NCI-H524 treated with DMSO at 0.1 percent for 48 hours (cell line): ENCODE results near the gene SHANK1.

Source experiments
- DNase-seq: peaks from one replicate; lab custom pipeline; 2025; lab: John Stamatoyannopoulos, UW

Gene SHANK1

DNA sequence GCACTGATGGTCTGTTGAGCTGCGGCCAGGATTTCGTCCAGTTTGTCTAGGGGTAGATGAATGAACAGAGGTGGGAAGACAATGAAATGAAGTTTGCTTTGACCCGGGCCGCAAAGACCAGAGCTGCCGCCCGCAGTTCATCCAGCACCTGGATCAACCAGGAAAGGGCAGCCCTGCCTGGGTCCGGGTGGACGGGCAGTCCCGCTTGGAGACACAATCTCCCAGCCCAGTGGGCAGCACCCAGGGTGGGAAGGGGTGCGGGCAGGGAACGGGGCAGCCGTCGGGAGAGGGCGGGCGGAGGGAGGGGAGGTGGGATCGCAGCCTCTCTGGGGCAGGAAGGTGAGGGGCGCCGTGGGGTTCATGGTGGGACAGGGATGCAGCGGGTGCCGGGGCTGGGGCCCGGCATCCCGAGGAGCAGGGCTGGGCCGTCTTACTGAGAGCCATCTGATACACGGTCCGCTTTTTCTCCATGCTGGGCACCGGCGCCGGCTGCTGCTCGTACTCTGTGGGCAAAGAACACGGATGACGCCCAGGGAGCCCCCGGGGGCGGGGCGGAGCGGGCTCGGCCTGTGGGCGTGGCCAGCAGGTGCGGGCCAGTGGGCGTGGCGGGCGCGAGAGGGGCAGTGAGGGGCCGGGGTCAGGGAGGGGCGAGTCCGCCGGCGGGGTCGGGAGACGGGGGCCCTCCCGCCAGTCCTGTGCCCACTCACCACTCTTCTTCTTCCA is 33.1 kb downstream of the SHANK1 start:
- no peak for DNase-seq

DNA sequence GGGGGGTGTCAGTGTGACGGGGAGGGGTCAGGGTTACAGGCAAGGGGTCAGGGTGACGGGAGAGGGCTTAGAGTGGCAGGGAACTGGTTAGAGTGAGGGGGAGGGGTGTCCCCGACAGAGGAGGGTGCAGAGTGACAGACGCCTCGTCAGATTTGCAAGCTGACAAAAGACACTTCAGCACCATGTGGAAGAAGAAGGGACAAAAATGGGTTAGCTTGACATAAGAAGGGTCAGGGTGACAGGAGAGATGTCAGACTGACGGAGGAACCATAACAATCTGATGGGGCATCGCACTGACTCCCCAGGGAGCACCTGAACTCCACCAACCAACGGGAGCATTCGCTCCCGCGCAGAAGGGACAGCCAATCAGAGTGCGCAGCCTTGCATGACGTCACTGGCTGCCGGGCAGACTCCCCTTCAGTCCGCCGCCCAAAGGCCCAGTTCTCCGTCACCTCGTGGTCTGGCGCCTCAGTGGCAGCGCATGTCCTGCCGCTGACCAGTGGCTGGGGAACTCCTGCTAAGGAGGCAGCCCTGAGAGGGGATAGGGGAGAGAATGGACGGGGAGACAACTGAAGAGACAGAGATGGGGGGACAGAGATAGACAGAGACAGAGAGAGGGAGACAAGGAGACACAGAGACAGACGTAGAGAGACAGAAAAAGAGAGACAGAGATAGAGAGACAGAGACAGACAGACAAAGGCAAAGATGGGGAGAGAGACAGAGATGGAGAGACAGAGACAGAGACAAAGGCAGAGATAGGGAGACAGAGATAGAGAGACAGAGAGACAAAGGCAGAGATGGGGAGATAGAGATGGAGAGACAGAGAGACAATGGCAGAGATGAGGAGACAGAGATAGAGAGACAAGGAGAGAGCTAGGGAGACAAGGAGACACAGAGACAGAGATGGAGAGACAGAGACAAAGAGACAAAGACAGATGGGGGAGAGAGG is 40.2 kb downstream of the SHANK1 start:
- no peak for DNase-seq

DNA sequence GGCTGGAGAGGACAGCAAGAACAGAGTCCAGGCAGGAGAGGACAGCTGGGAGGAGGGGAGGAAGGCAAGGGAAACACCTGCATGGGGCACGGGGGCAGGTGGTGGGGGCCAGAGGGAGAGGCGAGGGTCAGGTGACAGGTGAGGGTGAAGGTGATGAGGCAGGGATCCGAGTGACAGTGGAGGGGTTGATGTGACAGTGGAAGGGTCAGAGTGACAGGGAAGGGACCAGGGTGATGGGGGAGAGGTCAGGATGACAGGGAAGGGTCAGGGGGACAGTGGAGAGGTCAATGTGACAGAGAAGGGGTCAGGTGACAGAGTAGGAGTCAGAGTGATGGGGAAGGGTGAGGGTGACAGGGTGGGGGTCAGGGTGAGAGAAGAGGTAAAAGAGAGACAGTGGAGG is 41.3 kb downstream of the SHANK1 start:
- no peak for DNase-seq

DNA sequence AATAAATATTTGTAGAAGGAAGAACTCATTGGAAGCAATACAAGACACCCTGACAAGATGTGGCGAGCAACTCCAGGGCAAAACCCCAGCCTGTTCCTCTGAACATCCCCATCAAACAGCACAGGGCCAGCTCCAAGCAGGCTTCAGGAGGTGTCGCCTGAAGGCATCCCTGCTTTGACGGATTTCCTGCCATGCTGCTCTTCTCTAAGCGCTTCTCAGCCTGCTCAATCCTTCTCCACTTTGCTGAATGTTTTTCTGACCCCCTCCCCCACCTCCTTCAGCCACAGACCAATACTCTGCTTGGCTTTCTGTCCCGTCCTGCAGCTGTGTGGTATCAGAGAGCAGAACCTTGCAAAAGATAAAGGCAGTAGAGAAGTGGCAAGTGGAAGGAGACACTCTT is 42.0 kb downstream of the SHANK1 start:
- DNase-seq, result no peak

DNA sequence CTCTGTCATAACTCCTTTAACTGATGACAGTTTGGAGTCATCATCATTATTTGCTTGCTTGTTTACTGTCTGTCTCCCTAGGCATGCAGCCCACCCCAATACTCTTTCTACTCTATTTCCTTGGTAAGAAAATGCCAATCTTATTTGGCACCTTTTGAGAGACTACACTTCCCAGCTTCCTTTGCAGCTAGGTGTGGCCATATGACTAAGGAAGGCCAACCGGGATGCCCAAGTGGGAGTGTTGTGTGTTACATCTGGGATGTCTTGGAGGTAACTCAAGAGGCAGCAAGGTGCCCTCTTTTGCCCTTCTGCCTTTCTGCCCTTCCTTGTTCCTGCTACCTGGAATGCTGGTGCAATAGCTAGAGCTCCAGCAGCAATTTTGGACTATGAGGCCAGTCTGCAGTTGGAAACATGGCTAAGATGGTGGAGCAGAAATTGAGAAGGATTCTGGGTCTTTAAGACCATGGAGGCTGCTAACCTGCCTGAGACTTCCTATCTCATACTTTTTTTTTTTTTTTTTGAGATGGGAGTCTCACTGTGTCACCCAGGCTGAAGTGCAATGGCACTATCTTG is 42.9 kb downstream of the SHANK1 start:
- DNase-seq, result no peak

DNA sequence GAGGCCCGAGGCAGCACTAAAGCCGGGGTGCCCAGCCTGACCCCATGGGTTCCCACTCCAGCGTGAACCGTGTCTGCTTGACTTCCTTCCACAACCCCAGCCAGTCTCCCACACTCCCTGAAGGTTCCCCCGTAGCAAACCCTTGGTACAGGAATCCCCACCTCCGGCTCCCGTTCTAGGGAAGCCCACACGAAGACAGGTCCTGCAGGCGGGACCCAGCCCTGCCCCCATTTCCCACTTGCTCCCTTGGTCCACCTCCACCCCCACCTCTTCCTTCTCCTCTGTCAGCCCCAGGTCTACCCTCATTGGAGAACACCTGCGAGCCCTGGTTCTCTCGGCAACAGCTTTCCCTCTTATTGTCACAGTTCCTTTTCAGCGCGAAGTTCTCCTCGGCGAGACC is 46.5 kb downstream of the SHANK1 start:
- no peak for DNase-seq

DNA sequence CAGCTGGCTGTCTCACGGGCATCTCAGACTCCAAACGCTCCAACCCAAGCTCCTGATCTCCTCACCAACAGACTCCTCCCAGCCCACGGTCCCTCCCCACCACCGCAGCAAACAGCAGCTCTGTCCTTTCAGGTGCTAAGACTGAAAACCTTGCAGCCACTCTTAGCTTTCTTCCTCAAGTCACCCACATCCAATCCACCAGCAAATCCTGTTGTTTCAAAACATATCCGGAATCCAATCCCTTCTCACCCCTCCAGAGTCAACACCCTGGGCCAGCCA is 49.6 kb downstream of the SHANK1 start:
- no peak for DNase-seq

DNA sequence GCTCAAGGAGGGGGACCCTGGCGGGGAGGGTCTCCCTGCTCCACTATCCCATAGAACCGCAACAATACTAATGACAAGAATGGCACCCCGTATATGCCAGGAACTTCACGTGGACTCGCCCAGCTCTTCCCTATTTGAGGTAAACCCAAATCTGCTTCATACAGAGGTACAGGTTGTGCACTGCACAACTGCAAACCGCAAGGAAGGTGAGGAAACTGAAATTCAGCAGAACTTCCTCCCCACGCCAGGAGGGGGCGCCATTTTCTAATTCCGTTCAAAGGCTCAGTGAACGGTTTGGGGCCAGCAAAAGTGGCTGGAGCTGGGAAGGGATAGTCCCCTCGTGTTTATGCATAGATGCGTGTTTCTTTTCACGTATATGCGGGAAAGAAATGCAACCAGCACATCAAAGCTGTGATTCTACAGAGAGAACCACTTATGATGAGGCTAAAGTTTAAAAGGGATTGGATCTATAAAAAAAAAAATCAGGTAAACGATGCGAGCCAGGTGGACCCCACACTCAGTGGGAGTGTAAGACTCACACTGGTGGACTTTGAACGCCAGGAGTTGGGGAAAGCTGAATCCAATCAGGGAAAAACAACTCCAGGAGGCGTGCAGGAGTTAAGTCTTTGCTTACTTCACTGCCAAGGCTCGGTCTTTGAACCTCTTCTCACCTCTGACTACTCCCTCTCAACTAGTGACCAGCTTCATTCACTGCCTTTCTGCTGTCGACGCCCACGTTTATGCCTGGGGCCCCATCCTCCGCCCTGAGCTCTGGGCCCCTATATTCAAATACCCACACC is 50.1 kb downstream of the SHANK1 start:
- DNase-seq, result no peak

DNA sequence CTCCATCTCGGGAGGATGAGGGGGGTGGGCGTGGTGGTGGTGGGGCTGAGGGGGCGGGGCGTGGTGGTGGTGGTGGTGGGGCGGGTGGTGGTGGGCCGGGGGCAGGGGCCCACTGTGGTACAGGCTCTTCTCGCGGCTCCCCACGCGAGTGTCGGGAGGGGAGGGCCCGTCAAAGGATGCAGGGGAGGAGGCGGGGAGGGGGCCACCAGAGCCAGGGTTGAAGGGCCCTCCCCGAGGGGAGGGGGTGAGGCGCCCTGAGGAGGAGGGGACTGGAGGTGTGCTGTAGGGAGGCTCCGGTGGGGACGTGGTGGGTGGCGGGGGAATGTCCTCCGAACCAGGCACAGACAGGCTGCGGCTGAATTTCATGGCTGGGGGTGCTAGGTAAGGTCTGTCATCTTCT is 50.7 kb downstream of the SHANK1 start:
- DNase-seq, result no peak

DNA sequence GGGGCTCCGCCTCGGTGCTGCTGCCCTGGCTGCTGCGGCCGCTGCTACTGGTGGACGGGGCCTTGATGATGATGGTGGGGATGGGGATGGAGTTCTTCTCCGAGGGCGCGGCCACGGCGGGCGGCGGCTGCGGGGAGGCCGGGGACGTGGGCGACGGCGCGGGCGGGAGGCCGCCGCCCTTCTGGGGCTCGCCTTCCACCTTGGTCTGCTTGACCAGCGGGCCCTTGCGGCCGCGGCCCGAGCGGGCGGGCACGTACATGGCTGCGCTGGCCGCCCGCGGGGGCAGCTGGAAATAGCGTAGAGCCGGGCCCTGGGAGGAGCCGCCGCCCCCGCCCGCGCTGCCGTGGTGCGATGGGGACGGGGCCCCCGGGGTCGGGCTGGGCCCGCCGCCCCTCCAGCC is 51.2 kb downstream of the SHANK1 start:
- no peak for DNase-seq

DNA sequence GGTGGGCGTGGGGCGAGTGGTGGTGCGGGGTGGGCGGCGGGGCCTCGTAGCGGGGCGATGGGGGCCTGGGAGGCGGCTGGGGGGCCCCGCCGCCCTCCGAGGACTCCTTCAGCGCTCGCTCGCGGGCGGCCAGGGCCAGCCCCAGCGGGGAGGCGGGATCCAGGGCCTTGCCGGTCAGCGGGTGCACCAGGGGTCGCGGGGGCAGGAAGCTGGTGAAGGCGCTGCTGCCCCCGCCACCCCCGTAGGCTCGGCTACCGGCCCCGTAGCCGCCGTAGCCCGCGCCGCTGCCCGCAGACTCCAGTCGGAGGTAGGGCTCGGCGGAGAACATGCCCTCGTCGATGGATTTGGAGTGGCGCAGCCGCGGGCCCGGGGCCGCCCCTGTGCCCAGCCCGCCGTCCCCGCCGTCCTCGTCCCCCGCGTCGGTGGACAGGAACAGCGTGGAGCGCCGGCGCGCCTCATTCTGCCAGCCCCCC is 51.8 kb downstream of the SHANK1 start:
- no peak for DNase-seq

DNA sequence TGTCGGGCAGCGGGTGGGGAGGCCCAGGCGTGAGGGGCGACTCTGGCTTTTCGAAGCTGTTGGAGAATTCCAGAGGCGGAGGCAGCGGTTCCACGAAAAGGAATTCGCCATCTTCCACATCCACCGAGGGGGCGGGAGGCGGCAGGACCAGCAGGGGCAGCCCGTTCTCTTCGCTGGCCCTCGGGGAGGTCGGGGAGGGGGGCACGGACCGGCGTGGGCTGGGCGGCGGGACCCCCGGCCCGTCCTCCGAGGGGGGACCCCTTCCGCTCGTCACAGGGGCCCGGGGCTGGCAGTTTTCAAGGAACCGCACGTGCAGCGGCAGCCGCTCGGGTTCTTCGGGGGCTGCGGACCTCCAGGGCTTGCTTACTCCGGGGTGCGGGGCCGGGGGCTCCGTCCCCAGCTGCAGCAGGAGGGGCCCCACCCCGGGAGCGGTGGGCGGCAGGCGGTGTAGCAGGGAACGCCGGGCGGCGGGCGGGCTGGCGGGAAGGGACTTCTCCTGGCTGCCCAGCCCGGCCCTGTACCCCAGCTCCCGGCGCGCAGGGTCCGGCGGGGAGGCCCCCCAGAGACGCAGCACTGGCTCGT is 52.3 kb downstream of the SHANK1 start:
- DNase-seq, result no peak

DNA sequence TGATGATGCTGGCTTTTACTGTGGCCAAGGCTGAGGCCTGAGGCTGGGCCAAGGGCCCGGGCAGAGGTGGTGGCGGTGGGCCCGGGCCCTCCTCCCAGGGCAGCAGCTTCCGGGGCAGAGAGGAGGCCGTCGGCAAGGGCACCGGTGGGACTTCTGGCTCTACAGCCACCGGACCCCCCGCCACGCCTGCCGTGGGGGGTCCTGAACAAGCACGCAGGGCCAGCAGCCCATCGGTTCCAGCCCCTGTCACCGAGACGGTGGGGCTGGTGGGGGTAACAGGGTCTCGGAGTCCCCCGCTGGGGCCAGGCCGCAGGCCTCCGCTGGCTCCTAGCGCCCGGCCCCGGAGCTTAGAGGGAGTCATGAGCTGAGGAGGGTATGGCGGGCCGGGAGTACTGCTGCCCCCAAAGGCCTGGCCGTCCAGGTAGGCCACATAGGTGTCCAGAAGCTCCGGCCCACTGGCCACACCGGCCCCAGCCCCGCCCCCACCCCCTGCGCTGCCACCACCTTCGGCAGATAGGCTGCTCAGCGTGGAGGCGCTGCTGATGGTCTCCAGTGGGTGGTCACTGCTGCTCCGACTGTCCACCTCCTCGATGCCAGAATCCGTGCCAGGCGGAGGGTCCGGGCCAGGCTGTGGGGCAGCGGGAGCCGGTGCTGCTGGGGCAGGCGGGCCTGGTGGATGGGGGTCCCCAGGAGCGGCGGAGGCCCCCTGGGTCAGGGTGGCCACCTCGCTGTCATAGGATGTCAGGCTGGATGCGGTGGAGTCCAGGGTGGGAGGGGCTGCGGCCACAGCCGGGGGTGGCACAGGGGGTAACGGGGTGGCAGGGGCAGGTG is 53.0 kb downstream of the SHANK1 start:
- DNase-seq, result no peak

DNA sequence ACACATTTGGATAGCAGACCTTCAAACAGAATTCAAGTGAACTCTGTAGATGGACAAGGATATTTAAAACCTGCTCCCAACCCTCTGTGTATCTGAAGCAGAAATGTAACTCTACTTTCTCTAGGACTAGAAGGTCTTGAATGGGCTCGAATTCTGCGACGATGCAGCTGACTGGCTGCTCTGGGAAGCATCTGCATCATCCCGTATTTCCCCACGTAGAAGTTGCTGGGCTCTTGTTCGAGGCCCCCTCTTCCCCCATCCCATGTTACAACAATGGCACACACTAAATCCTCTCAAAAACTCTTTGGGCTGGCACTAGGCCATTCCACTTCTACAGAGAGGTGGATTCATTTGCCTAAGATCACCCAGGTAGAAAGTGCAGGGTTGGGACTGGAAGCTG is 55.4 kb downstream of the SHANK1 start:
- no peak for DNase-seq

DNA sequence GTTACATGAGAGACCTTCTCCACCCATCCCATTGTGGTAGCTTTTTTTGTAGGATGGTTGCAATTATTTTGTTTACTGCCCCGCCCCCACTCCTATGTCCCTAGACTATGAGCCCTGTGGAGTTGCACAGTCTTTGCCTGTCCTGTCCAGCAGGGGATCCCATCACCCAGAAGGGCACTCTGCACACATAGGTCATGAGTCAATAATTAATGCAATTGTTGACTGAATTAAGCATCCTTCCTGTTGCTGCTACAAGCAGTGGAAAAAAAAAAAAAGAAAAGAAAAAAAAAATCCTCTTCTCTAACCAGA is 56.2 kb downstream of the SHANK1 start:
- DNase-seq, result no peak

DNA sequence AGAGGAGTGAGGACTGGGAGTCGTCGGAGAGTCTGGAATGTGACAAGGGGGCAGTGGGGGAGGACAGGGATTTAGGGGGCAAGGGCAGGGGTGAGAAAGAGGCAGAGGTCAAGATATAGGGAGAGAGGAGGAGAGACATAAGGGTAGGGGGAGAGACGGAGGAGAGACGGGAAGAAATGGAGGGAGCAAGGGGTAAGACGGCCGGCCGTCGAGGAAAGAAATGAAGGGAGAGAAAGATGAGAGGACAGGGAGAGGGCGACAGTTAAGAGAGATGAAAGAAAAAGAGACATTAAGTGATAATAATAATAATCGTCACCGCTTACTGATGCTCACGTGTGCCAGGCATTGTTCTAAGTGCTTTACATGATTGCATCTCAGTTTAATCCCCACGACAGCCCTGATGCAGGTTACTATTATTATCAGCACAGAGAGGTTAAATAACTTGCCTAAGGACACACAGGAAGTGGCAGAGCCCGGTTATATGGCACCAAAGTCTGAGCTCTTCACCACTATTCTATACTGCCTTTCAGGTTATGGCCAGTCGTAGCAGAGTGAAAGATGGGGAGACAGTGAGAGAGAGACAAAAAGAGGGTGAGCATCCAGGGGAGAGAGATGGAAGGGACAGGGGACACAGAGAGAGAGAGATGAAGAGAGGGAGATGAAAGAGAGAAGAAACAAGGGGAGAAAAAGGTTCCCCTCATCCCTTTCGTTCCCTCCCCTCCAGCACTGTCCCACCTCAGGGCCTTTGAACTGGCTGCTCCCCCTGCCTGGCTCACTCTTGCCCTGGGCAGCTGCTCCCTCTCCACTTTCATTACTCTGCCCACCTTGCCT is 56.7 kb downstream of the SHANK1 start:
- no peak for DNase-seq

DNA sequence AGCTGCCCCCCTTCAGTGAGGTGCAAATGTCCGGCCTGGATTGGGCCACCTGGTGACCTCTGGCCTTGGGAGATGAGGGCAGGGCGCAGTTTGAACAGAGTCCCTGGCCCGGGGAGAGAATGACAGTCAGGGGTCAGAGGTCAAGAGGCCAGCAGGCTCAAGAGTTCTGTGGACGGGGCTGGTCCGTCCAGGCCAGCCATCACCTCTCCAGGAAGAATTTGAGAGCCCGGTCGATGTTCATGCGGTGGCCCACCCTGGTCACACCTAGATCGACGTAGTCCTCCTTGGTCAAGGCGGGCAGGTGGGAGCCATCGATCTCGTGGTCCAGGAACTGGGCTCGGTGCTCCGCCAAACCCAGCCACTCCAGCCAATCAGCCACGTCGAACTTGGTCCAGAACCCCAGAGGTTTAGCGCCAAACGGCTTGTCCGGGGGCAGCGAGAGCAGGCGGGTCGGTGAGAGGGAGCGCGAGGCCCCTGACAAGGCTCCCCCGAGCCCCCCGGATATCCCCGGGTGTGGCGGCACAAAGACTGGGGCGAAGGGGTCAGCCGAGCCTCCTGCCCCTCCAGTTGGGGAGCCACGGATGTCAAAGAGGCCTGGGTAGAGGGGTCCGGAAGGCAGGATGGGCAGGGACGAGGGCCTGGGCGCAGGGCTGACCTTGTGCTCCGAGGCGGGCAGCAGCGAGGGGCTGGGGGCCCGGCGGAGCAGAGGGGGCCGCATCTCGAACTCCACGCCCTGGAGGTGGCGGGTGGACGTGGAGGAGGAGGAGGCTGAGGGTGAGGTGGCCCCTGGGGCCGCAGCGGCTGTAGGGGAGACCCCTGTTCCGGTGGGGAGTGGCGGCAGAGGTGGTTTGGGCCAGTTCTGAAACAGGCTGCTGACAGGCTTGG is 57.6 kb downstream of the SHANK1 start:
- DNase-seq, result no peak

DNA sequence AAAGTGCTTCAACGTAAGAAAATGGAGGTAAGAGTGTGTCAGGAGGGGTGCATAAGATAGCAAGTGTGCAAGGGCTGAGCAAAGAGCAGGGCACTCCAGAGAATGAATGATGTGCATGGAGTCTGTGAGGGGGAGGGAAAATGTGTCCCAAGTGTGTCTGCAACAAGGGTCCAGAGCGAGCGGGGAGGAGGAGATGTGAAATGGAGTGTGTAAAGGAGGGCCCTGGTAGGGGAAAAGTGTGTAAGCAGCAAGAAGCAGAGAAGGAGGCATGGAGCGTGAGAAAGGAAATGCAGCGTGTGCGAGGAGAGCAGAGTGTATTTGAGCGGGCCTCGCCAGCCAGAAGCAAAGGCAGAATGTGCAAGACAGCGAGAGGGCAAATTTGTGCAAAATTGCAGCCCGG is 58.6 kb downstream of the SHANK1 start:
- DNase-seq, result no peak

DNA sequence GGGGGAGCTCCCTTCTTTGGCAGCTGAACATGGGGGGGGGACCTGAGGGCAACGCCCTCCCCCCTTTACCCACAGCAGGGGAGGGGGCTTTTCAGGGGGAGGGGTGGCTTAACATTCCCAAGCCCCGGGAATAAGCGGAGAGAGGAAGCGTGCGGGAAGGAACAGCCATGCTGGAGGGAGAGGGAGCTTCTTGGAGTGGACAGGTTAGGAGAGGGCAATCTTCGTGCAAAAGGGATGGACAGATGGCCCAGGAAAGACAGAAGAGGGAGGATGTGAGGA is 59.6 kb downstream of the SHANK1 start:
- no peak for DNase-seq
